ENCODE results near the gene DGKB.
"Not testable (repeated sequence)": the region's sequence is repeated elsewhere in the genome, so short reads cannot be mapped to it uniquely, and the experiment has no call there.

DGKB gene

DNA sequence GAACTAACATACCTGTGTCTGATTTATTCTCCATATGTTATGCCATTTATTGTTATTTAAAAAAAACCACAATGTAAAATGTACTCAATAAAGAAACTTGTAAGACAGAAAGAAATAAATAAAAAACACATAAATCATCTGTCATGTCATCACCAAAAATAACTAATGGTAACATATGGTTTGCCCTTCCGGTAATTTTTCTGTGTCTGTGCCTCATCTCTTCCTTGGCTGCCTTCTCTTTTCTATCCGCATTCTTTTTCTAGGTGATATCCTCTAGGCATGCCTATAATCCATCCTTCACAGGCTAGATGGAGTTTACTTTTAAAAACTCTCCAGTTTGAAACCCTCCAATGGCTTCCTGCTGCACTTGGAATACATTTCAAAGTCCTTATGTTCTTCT is 609.1 kb downstream of the DGKB start:
- no peak for DNase-seq (ENCODE audit: low read depth, low spot score)

DNA sequence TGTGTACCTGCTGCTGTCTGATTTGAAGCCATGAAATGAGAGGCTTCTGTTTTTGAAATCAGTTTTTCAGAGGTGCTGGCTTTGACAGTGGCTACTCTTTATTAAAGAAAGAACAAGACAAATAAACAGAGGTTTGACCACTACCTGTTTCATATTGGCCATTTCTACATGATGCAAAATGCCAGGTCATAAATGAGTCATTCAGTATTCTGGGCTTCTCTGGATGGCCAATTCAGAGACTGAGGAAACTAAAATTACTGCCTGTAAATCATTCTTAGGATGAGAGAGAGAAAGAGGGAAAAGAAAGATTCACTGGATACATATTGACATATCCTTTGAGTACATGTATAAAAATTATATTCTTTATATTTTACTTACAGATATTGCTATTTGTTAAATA is 609.8 kb downstream of the DGKB start:
- DNase-seq (ENCODE audit: low read depth, low spot score) = no peak

DNA sequence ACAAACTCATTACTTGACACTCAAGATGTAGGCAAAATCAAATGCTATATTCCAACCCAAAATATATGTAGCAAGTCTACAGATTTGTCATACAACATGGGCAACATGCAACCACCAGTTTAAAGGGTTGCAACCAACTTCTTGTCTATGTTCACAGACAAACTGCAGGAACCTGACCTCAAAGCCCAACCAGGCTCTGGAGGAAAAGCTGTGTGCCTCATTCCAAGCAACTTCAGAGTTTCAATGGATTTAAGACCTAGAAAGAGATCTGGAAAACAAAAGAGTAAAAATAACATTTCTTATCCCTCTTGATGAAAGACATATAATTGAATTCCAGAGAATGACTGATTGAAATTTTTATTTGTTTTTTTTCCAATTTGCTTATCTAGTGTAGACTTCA is 612.6 kb downstream of the DGKB start:
- no peak for DNase-seq (ENCODE audit: low read depth, low spot score)

DNA sequence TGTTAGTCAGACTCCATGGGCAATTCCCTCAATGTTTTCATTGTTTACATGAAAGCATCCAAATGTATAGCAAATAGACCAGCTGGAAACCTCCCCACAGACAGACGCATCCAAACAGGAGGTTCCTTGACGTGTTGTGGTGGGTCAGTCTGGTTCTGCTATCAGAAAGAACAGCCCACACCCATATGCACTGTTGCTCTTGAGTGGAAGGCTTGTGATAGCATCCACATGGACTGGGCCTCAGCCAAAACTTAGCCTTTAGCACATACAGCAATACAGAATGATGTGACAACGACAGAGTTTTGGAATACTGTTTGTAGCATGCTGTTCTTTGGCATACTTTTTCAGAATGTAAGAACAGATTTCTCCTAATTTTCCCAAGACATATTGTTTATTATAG is 613.9 kb downstream of the DGKB start:
- no peak for DNase-seq (ENCODE audit: low read depth, low spot score)

DNA sequence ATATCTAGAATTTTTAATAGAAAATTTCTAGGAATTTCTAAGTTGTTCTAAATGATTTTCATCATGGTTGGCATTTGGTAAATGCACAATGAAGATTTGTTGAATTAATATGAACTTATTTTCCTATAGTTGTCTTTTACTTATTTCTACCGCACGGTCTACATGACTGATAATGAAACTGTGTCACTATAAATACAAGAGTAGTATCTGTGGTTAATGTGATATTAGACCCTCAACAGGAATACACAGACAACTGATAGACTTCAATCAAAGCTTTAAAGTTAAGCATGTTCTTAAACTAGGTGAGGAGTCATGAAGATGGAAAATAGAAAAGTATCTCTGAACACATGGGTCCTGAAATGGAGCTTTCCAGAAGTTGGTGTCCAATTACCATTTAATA is 615.2 kb downstream of the DGKB start:
- no peak for DNase-seq (ENCODE audit: low read depth, low spot score)

DNA sequence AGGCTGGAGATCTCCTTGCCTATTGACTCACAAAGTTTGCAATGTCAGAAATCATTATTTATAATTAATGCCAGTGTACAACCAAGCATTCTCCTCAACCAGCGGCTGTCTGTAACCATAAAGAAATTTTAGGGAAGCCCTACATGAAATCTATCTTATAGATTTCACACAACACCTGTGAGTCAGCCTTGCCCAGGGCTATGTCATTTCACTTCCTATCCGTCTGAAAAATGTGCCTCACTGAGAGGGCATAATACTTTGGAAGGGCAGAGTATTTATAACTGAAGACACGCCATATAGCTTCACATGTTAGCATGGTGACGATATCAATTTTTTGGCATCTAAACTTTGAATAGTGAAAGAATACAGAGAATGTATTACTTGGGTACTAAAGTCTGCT is 616.5 kb downstream of the DGKB start:
- DNase-seq (ENCODE audit: low read depth, low spot score) = no peak

DNA sequence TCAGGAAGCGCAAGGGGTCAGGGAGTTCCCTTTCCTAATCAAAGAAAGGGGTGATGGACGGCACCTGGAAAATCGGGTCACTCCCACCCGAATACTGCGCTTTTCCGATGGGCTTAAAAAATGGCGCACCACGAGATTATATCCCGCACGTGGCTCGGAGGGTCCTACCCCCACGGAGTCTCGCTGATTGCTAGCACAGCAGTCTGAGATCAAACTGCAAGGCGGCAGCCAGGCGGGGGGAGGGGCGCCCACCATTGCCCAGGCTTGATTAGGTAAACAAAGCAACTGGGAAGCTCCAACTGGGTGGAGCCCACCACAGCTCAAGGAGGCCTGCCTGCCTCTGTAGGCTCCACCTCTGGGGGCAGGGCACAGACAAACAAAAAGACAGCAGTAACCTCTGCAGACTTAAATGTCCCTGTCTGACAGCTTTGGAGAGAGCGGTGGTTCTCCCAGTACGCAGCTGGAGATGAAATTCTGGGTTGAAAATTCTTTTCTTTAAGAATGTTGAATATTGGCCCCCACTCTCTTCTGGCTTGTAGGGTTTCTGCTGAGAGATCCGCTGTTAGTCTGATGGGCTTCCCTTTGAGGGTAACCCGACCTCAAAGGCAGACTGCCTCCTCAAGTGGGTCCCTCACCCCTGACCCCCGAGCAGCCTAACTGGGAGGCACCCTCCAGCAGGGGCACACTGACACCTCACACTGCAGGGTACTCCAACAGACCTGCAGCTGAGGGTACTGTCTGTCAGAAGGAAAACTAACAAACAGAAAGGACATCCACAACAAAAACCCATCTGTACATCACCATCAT is 623.3 kb downstream of the DGKB start:
- not testable (repeated sequence) for DNase-seq (ENCODE audit: low read depth, low spot score)

DNA sequence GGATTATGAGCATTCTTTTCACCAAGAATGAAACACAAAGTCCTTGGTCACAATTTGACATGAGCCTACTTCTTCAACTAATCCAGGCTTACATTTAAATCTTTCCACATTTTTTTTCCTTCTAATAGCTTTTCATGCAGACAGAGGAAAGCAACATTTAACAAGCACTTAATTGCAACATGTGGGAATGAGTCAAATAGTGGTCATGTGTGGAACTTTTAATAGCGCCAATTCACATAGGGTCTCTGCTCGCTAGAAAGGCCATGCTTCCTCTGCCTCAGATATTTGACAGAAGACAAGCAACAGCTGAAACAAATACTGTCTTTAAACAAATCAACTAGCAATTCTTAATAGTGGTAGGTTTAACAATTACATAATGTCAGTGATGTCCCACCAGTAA is 627.2 kb downstream of the DGKB start:
- no peak for DNase-seq (ENCODE audit: low read depth, low spot score)

DNA sequence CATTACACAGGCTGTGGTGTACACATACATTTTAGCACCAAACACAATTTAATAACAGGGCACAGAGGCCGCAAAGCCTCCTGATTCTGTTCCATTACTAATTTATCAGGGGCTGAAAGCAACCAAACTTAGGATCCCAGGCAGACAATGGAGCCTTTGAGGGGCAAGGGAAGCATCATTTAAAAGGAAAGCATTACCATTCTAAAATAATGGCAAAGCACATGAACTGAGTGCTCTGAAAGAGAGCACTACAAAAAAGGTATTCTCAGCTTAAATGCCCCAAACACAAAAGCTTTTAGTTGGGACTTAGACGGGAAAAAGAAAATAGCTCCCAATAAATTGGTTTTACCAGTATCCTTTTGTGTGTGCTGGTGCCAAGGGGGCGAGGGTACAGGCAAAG is 631.1 kb downstream of the DGKB start:
- no peak for DNase-seq (ENCODE audit: low read depth, low spot score)

DNA sequence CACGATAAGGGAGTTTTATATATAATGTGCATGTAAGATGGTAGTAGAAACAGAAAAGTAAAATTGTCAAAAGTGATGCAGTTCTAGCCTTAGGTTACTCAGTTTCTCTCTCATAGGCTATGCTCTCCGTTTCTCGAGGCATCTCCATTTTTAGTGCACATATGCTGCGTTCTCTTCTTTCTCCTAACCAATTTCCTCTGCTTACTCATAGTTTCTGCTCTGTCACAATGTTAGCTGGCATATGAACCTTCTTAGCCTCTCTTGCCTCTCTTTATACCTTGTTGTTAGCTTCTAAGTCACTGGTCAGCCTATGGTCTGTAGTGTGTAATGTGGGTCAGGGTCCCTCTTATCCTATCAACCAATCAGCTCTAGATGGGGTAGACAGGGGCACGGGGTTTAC is 632.5 kb downstream of the DGKB start:
- no peak for DNase-seq (ENCODE audit: low read depth, low spot score)

DNA sequence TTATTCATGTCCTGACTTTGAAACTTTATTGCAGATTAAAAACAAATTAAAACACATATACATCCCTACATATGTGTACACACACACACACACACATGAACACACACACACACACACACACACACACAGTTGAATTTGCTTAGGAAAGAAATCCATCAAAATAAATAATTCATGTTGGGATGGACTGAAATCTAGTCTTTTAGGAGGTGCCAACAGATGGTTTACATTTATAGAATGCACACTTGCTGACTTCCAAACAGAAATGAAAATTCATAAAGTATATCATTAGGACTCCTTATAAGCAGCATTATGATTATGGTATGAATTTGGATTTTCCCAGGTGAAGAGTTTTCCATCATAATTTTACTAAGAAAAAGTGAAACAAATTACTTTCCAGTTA is 642.5 kb downstream of the DGKB start:
- no peak for DNase-seq (ENCODE audit: low read depth, low spot score)

DNA sequence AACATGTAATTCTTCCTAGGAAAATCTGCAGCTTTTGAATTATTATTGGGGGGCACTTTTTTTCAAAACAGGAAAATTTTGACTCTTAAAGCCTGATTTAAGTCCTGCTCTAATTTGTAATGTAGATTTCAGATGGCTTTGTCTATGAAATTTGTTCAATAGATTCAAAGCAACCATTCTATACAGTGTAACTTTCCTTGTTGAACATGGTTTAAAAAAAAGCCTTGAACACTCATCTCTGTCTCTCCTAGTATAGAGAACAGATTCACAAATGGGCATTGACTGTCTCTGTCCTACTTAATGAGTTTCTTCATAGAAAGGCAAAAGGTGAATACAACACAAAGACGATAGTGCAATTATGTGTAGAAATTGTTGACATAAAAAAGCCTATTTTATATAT is 643.7 kb downstream of the DGKB start:
- no peak for DNase-seq (ENCODE audit: low read depth, low spot score)

DNA sequence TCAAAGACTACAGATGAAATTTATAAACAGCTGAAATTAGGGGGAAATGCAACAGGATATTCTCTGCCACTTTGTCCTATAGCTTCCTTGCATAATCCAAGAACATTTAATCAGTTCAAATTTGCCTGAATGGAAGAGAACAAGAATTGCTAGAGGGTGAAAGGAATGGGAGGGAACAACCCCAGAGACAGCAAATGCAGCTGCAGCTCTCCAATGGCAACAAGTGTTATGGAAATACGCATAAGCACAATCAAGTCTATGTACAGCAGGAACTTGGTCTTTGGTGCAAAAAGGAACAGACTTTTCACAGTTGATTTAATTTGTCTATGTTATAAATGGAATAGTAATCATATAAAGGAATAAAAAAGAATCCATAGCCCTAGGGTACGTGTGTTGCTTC is 644.1 kb downstream of the DGKB start:
- no peak for DNase-seq (ENCODE audit: low read depth, low spot score)

DNA sequence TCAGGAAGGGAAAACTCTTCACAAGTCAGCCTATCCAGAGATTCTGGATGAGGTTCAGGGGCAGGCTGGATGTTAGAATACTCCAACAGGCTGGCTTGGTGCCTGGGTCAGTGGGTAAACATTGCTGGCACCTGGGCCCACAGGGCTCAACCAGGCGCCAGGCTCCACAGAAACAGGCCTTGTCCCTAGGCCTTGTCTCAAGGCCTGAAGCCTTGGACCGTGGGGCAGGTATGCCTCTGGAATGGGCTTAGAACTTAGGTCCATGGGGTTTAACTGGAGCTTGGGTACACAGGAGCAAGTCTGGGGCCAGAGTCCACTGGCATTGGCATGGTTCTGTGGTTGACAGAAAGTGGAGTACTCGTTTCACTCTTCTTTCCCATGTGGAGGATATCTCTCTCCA is 650.1 kb downstream of the DGKB start:
- DNase-seq (ENCODE audit: low read depth, low spot score) = no peak

DNA sequence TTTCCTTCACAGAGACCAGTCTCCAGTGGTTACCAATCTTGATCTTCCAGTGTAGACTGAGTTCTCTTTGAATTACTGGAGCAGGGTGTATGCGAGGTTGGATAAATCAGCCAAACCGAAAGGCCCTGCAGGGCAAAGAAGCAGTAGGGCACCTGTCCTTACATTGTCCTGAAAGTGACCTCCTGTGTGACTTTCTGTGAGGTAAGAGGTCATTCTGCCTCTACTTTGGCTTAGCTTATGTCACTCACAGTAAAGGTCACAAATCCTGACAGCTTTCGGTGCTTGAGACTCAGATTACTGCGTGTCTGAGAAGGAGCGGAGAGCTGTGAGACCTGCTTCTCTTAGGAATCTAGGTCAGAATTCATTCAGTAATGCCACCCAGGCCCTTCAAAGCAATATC is 660.4 kb downstream of the DGKB start:
- no peak for DNase-seq (ENCODE audit: low read depth, low spot score)

DNA sequence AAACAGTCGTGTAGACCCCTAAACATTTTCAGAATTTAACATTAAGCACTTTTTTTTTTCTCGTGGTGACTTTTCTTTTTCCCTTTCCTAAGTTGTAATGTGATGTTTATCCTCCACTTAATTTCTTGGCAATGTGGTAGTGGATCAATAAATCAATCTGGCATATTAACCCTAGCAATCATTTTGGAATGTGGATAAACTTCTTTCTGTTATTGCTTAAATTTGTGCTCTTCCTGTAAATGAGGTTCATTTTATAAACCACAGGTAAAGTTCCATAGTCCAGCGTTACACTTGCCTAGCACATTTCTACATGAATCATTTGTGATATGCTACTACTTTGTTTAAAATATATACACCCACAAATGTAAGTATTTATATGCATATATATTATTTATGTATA is 665.7 kb downstream of the DGKB start:
- no peak for DNase-seq (ENCODE audit: low read depth, low spot score)

DNA sequence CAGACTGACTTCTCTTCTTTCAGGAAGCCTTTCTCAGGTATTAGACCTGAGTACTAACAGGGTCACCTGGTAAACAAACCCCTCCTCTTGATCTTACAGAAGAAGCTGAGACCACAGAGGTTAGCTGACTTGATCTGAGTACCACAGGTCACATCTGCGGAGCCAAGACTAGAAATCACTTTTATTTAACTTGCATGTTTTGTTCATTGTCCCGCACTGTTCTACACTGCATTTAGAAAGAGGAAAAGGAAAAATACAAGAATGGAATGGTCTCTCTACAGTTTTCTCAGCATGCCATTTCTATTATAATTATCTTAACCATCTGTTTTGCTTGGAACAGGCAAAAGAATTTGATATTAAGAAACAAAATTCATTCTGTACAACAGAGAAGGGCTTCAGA is 667.5 kb downstream of the DGKB start:
- no peak for DNase-seq (ENCODE audit: low read depth, low spot score)

DNA sequence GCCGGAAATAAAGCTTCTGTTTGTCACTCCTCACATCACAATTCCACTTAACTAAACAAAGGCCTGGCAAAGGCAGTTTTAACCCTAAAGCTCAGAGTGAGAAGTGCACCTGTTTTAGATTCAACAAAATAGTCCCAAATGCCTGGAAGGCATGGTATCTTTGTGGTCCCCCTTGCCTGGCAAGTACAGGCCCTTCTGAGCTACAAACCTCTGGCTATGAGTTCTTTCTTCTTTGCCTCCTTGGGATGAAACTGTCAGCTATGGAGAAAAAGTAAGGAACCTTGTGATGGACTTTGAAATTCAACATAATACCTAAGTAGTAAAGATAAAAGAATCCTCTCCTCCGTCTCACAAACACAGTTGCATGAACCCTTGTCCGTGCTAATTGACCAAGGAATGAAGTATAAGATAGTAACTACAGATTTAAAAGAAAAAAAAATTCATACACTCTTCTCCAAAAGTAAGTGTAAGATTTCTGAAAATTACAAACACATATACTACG is 668.6 kb downstream of the DGKB start:
- DNase-seq (ENCODE audit: low read depth, low spot score) = no peak

DNA sequence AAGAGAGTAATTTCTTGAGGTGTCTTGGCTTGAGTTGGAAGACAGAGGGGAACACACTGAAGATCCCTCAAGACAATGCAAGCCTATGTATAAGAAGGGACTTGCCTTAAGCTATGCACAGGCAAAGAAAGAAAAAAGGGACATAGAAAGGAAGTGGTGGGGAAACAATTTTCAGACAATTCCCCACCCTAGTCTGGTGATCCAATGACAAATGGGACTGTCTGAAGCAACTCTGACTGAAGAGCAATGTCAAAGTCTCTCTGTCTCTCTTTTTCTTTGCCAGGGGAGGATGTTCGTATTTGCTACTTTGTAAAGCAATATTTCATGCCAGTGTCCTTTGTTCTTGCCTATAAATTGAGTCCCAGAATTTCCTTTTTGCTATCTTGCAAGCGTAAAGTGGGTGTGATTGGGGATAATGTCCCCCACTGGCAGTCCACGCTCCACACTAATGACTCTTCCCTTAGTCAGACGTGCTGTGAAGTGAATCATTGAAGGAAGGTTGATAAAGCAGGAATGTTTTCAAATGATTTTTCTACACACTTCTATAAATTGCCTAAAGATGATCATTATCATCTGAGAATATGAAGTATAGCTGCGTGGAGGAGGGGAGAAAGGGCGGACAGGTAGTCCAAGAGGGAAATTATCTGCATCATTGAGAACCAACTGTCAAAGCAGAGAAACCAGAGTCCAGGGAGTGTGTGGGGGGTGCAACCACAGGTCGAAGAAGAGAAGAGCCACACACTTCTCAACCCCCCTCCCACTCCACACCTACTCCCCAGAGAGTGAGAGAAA is 669.3 kb downstream of the DGKB start:
- no peak for DNase-seq (ENCODE audit: low read depth, low spot score)

DNA sequence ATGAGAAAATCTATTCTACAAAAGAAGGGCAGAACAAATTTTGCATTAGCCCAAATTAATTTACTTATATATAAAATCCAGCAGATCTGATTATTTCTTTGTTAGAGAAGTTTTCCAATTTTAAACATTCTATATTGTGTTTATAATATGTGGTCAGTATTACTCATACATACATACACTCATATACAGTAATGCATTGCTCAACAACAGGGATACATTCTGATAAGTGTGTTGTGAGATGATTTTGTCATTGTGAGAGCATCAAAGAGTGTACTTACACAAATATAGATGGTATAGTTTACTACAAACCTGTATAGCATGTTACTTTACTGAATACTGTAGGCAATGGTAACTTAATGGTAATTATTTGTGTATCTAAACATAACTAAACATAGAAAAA is 673.5 kb downstream of the DGKB start:
- DNase-seq (ENCODE audit: low read depth, low spot score) = no peak

DNA sequence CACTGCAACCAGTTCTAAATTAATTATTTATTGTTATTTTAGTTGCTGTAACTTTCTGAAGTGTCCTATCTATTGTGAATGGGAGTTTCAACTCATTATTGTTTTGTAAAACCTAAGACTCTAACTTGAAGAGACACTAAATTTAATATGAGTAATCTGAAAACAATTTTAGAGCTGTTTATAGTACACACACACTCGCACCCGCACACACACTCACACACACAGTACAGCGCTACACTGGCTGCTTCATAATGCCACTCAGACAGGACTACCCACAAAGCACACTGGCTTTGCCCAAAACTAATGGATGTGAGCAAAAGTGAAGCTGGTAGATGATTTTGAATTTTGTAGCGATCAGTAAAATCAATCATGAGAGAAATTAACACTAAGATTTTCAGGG is 674.2 kb downstream of the DGKB start:
- DNase-seq (ENCODE audit: low read depth, low spot score) = no peak

DNA sequence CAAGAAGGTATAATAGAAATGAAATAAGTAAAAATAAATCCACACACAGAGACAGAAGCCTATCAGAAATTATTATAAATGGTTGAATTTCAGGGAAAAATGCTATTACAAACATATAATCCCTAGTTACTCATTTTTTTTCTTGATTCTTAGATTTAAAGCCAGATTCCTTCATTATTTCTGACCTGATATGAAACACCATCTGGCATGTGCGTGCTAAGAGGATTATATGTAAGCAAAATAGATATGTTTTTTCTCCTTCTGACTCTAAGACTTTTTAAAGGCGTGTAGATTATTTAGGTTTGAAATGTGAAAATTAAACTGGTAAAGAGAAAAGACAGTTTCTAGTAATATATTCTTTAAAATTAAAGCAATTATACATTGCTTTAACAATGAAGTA is 676.4 kb downstream of the DGKB start:
- no peak for DNase-seq (ENCODE audit: low read depth, low spot score)

DNA sequence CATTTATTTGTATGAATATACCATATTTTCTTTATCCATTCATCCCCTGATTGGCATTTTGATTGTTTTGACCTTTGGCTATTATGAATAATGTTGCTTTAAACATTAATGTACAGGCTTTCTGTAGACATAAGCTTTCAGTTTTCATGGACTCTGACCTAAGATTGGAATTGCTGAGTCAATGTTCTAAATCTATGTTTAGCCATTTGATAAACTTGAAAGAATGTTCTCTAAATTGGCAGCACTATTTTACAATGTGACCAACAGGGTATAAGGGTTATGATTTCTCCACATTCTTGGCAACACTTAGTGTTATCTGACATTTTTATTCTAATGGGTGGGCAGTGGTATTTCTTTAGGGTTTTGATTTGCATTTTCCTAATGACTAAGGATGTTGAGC is 683.4 kb downstream of the DGKB start:
- DNase-seq (ENCODE audit: low read depth, low spot score) = no peak

Data from iPS DF 19.7 (cell line).